K562 (cell line): ENCODE results near the gene ZNF761. TPM values are rescaled to one million over a fixed set of nuclear protein-coding genes. Genes with fewer than 3 reads are reported as not detected.

ENCODE experiments used
- E2F6 ChIP-seq, 2 experiments: IDR thresholded peaks; 2 replicates each; pipeline ENCODE4 v1.6.1; 2011; ENCODE audit warnings: borderline replicate concordance in 1 of 2, control low read depth in 1 of 2, low read depth in 1 of 2, low read length in 1 of 2, mild to moderate bottlenecking in 1 of 2, mixed read lengths in 1 of 2, moderate library complexity in 1 of 2; ENCODE audit not compliant: insufficient read depth in 1 of 2, insufficient read length in 1 of 2, poor library complexity in 1 of 2, severe bottlenecking in 1 of 2; ENCODE audit errors: extremely low read depth in 1 of 2
- EWSR1 ChIP-seq: fragments of 450-650 bp; IDR thresholded peaks from 2 replicates; pipeline ENCODE4 v1.6.1; 2018; ENCODE audit warnings: borderline replicate concordance, mild to moderate bottlenecking, low read depth, moderate library complexity; ENCODE audit not compliant: partially characterized antibody
- HMG20B ChIP-seq: fragments of 250-450 bp; sonication (Bioruptor Pico); IDR thresholded peaks from 2 replicates; pipeline ENCODE4 v1.5.0; 2021; ENCODE audit warnings: mild to moderate bottlenecking
- MECOM ChIP-seq: fragments of 250-450 bp; sonication (Bioruptor Pico); IDR thresholded peaks from 2 replicates; pipeline ENCODE4 v1.8.0; 2022; ENCODE audit warnings: inconsistent platforms
- MTA2 ChIP-seq: fragments of 450-650 bp; IDR thresholded peaks from 2 replicates; pipeline ENCODE4 v1.6.1; 2016; ENCODE audit warnings: low read depth
- RBM17 ChIP-seq: fragments of 200-400 bp; formaldehyde crosslinking; IDR thresholded peaks from 2 replicates; pipeline ENCODE4 v1.6.1; 2017; ENCODE audit warnings: low read depth, mild to moderate bottlenecking, low read length, borderline replicate concordance
- SAP30 ChIP-seq: fragments of 200-600 bp; sonication (generic); IDR thresholded peaks from 2 replicates; pipeline ENCODE4 v1.6.1; 2012; ENCODE audit warnings: borderline replicate concordance, low read depth, mild to moderate bottlenecking, moderate library complexity, low read length, control low read depth, inconsistent platforms; ENCODE audit not compliant: insufficient read depth, poor library complexity, severe bottlenecking
- ZBTB49 ChIP-seq: sonication (generic); formaldehyde crosslinking; IDR thresholded peaks from 2 replicates; pipeline ENCODE4 v1.8.0; 2022; ENCODE audit warnings: missing genetic modification reagents, mild to moderate bottlenecking, borderline replicate concordance
- ZFX ChIP-seq: sonication (generic); formaldehyde crosslinking; IDR thresholded peaks from 2 replicates; pipeline ENCODE4 v1.8.0; 2022; ENCODE audit warnings: mild to moderate bottlenecking, missing genetic modification reagents, moderate library complexity
- ZKSCAN8 ChIP-seq: fragments of 200-800 bp; sonication (Bioruptor generic); IDR thresholded peaks from 2 replicates; pipeline ENCODE4 v1.6.1; 2016; ENCODE audit warnings: missing genetic modification characterization, missing compliant biosample characterization
- ZNF655 ChIP-seq: fragments of 250-450 bp; sonication (Bioruptor Pico); IDR thresholded peaks from 2 replicates; pipeline ENCODE4 v1.5.0; 2021
- polyA plus RNA-seq, 8 experiments: library from polyadenylated mRNA; depleted of rRNA in 4 of 8; stranded (reverse) in 5 of 8; unstranded in 3 of 8; fragments of >200 nt; fragmentation: Nextera tagmentation in 2 of 8; fragmentation: Illumina TruSeq in 1 of 8; extraction: Ambion mirVana in 2 of 8; extraction: Trizol in 1 of 8; gene quantifications; 2 replicates each; pipeline versions ENCODE4 v1.2.1 to v1.2.3, GENCODE V29; 2011 to 2014; ENCODE audit warnings: inconsistent platforms in 1 of 8, missing spikeins in 1 of 8
- total RNA-seq, 7 experiments: library from RNA; depleted of rRNA in 6 of 7; stranded (reverse); fragments of >200 nt in 6 of 7; fragmentation: Illumina TruSeq in 2 of 7; extraction: Trizol in 2 of 7; gene quantifications; 2 replicates each; pipeline versions ENCODE4 v1.2.1 to v1.2.3, GENCODE V29; 2011 to 2021; ENCODE audit warnings: low replicate concordance in 1 of 7
- TF ChIP-seq, protein P1 (sequence below): fragments of 200-400 bp; formaldehyde crosslinking; IDR thresholded peaks from 2 replicates; pipeline ENCODE4 v1.6.1; 2017; ENCODE audit warnings: mild to moderate bottlenecking, low read depth, low read length, moderate library complexity

Gene ZNF761
- total and polyA plus RNA-seq, 9 of the 15 experiments (the other 6 are each of a cell fraction or from before 2014, with no cell fraction given), result 10.3 to 30.2 (median 17.0) TPM

GRCh38 chr19:53431399-53432087 is at the start of gene ZNF761 (continued):
- TF ChIP-seq, protein P1, sequence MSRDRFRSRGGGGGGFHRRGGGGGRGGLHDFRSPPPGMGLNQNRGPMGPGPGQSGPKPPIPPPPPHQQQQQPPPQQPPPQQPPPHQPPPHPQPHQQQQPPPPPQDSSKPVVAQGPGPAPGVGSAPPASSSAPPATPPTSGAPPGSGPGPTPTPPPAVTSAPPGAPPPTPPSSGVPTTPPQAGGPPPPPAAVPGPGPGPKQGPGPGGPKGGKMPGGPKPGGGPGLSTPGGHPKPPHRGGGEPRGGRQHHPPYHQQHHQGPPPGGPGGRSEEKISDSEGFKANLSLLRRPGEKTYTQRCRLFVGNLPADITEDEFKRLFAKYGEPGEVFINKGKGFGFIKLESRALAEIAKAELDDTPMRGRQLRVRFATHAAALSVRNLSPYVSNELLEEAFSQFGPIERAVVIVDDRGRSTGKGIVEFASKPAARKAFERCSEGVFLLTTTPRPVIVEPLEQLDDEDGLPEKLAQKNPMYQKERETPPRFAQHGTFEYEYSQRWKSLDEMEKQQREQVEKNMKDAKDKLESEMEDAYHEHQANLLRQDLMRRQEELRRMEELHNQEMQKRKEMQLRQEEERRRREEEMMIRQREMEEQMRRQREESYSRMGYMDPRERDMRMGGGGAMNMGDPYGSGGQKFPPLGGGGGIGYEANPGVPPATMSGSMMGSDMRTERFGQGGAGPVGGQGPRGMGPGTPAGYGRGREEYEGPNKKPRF, result no peak
- TF ChIP-seq MECOM (CRISPR knock-in tag), result no peak
- TF ChIP-seq ZKSCAN8 (CRISPR knock-in tag), result no peak
- TF ChIP-seq E2F6 (IDR thresholded peaks at IDR 0.05; ENCODE audit: borderline replicate concordance in 1 of 2, extremely low read depth in 1 of 2, insufficient read depth in 1 of 2, insufficient read length in 1 of 2, low read depth in 1 of 2, low read length in 1 of 2, poor library complexity in 1 of 2, severe bottlenecking in 1 of 2), result peak in 1 of 2 experiments; percentile 43
- no peak for TF ChIP-seq ZFX (CRISPR knock-in tag)
- TF ChIP-seq EWSR1, result no peak
- TF ChIP-seq ZBTB49 (CRISPR knock-in tag), result no peak
- no peak for TF ChIP-seq ZNF655 (CRISPR knock-in tag)
- peak; percentile 42 for TF ChIP-seq SAP30
- no peak for TF ChIP-seq RBM17
- no peak for TF ChIP-seq HMG20B
- no peak for TF ChIP-seq MTA2
